NCI-H1105 treated with DMSO at 0.1 percent for 48 hours (cell line): ENCODE measurements around the gene TMEM80.
"Not testable (repeated sequence)": the region's sequence is repeated elsewhere in the genome, so short reads cannot be mapped to it uniquely, and the experiment has no call there.

Source experiments
- DNase-seq: peaks from one replicate; lab custom pipeline; 2025; lab: John Stamatoyannopoulos, UW

The TMEM80 gene

GRCh38 chr11:679271-680207 is 16.1 kb upstream of the TMEM80 start:
- no peak for DNase-seq

DNA sequence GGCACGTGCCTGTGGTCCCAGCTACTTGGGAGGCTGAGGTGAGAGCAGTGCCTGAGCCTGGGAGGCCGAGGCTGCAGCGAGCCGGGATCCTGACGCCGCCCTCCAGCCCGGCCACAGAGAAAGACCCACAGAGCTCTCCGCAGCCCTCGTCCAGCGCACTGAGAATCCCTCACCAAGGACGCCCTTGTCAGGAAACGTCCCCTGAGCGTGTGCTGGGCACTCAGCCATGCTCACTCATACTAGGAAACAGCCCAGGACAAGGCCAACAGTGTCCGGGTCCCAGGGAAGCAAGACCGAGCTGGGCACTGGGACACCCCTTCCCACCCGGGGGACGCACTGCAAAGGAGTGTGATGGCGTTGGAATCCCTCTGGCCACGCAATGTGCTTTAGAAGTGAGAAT is 15.1 kb upstream of the TMEM80 start:
- no peak for DNase-seq

DNA sequence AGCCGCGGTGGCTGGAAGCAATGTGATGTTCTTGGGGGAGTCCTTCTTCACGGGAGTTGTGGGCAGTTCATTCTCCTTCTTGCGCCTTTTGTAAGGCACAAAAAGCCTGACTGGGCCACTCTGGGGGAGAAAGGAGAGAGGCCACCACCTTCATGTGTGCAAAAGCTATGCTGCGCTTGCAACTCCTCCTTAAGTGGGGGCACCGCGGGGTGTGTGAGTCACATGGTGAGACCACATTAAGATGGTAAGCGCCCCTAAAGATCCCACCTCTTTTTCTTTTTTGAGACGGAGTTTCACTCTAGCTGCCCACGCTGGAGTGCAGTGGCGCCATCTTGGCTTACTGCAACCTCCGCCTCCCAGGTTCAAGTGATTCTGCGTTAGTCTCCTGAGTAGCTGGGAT is 14.6 kb upstream of the TMEM80 start:
- no peak for DNase-seq

GRCh38 chr11:686451-687243 is 9.0 kb upstream of the TMEM80 start:
- no peak for DNase-seq

DNA sequence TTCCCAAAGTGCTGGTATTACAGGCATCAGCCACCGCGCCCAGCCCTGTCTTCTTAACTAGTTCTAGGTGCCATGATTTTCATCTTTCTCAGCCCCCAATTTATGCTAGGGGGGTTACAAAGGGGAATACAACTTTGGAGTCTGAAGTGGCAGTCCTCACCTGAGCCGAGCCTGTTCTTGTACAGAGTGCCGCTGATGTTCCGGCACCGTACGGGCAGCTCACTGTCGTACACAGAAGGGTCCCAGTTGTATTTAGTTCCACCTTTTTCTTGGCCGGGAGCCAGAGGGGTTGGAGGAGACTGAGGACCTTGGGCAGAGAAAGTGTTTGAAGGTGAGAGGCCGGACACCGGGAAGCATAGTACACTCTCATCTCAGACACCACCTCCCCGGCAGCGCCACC is 7.9 kb upstream of the TMEM80 start:
- no peak for DNase-seq

DNA sequence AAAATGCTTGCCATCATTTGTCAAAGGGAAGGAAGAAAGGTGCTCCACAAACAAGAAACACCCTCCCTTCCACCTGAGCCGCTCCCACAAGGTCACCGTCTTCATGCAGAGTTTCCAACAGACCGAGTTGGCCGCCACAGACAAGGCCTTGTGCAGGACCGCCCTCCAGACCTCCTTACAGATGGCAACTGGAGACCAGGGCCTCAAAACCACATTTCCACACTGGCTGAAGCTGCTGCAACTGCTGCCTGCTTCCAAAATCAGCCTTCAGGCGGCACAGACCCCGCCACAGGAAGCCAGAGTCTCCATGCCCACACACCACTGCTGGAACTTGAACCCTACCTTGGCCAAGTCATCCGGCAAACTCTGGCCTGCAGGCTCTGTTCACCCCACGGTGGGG is 6.9 kb upstream of the TMEM80 start:
- DNase-seq, result no peak

DNA sequence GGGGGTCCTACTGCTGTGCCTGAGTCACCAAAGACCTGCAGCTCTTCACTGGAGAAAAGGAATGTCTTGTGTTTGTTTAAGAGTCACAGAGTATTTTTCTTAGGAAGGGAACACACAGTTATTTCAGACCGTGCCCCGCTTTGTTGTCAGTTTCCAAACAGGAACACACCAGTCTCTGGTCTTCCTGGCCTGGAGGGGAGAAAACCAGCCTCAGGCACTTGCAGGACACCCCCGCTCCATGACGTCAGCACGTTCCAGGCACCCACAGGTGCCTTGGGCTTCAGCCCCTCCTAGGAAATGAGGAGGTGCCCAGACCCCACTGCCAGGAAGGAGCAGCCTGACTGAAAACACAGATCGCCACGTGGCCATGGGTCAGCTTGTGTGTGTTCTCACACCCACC is 6.0 kb upstream of the TMEM80 start:
- no peak for DNase-seq

- not testable (repeated sequence) for DNase-seq
Measured at GRCh38 chr11:690244-690643, 5.4 kb upstream of the TMEM80 start.

DNA sequence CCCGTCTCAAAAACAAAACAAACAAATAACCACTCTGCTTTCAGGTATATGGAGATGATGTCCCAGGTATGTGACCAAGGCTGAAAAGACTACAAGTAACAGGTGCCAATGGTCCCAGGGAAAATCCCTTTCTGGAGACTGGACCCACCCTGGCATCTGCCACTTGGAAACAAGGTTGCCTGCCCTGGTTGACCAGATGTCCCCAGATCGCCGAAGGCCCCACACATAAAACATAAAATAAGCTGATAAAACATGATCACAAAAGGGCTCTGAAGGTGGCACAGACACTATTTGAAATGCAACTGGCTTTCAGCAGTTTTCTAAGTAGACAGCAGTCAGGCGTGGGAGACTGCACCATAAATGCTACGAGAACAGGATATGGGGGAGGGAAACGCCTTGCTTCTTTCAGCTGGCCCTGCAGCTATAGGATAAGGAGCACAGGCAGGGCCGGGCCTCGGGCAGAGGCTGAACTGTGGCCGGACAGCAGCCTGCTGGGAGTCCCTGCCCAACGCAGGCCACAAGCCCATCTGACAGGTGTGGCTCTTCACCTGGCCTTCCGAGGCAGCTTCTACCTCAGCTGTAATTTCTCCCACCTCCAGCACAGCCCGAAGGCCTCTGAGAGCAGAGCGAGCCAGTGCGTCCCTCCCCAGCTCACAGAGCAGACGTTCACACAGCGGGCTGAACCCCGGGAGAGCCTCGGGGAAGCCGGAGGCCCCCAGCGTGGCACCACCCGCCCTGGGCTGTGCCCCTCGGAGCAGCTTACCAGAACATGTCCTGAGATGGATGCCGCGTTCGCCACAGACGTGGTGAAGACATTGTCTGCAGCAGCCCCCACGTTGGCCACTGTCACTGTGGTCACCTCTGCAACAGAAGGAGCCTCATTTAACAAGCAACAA is 4.6 kb upstream of the TMEM80 start:
- DNase-seq, result no peak

DNA sequence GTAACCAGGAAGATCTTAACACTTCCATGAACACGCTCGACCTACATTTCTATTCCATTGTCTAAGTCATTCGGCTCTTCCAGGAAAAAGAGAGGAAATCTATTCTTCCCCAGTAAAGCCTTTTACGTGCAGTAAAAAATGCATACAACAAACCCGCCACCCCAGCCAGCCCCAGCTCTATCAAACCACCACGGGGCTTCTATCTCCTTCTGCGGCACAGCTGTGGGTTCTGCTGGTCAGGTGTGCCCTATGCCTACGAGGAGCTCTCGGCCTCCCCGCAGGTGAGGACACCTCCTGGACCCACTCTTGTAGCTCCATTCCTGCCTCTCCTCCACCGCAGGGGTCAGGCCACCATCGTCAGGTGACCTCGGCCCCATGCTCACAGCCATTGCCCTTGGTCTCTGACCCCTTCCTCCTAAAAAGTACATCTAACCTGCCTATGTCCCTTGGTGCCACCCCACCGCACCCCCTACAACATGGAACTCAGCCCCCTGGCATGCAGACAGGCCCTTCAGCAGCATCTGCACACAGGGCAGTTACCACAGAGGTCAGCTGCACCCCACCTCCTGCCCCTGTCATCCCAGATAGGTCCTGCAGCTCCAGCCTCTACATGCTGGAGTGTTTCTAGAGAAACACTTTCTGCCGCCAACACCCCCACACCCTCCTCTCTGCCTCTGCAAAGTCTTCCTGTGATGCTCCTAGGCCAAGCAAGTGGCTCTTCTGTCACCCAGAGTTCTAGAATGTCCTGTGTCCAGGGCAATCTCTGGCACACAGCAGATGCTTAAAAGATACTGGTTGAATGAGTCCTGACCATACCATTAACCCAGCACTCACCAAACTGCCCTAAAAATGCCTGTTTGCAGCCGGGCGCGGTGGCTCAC is 3.7 kb upstream of the TMEM80 start:
- DNase-seq, result no peak

GRCh38 chr11:692824-693414 is 2.7 kb upstream of the TMEM80 start:
- DNase-seq, result no peak

DNA sequence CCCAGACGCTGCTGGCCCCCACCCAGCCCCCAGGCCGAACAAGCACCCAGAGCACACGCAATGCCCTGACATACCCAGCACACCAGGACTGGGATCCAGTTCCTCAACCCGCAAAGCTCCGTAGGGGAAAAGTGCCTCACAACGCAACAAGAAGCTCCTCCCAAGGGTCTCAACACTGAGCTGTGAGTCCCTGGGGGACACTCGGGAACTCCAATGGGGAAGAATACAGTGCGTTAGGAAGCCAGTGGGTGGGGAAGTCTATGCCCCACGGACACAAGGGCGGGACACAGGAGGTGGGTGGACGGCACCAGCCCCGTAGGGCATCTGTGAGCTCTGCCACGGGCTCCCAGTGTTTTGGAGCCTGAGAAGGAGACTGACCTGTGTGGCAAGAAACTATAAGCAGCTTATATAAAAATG is 2.2 kb upstream of the TMEM80 start:
- DNase-seq, result peak; percentile 3

DNA sequence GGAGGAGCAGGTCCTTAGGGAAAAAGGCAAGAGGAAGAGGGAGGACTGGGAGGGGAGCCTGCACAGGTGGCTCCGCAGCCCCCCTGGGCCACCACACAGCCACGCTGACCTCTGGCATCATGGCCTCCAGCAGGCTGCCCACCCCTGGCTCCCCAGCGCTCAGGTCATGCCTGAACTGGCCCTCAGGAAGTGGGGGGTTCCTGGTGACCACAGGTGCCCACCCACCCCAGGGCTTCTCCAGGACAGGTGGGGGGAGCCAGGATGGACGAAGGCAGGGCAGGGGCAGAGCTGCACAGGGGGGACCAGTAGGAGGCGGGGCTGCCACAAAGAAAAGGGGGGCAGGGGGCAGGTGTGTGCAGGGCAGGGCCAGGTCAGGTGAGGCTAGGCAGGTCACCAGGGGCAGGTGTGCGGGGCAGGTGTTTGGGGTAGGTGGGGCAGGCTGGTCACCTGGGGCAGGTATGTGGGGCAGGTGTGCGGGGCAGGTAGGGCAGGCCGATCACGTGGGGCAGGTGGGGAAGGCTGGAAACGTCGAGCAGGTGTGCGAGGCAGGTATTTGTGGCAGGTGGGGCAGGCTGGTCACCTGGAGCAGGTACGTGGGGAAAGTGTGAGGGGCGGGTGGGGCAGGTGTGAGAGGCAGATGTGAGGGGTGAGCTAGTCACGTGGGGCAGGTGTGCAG is 1.6 kb upstream of the TMEM80 start:
- DNase-seq, result peak; percentile 80

GRCh38 chr11:694563-695287 is 891 bp upstream of the TMEM80 start, which contains the start of gene DEAF1:
TSS of gene DEAF1 (minus strand) at chr11:695222. CDS start at chr11:695047, 175 bp downstream.
- DNase-seq, result peak; percentile 97

DNA sequence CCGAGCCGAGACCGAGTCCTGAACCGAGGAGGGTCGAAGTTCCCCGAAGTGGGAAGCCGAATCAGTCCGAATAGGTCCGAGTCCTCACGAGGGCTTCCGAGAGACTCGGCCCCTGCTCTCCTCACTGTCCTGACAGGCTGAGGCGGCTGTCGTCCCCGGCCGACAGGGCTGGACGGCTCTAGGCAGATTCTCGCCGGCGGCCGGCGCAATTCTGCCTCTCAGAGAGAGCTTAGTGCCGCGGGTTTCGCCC is 403 bp upstream of the TMEM80 start:
- no peak for DNase-seq

GRCh38 chr11:696955-697491 is 1.4 kb downstream of the TMEM80 start:
- no peak for DNase-seq

DNA sequence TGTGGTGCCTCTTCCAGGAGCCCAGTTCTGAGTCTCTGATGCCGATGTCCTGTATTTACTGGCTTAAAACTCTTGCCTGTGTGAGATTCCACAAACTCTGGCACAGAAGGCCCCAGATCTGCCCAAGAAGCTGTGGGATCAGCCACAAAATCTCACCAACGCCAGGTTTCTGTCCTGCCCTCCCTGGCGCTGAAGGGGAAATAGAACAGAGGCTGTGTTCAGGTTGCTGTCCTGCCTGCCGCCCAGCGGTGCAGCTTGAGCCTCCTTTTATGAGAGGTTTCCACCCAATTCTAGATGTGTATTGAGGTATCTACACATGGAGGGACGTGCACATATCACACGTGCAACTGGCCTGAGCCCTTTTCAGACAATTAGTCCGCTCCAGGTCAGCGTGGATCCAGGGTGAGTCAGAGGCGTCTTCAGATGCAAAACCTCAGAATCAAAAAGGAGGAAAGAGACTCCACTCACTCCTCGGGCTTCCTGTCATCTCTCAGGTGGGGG is 2.2 kb downstream of the TMEM80 start:
- DNase-seq, result no peak

- no peak for DNase-seq
Measured at GRCh38 chr11:698493-699115, 3.0 kb downstream of the TMEM80 start.

DNA sequence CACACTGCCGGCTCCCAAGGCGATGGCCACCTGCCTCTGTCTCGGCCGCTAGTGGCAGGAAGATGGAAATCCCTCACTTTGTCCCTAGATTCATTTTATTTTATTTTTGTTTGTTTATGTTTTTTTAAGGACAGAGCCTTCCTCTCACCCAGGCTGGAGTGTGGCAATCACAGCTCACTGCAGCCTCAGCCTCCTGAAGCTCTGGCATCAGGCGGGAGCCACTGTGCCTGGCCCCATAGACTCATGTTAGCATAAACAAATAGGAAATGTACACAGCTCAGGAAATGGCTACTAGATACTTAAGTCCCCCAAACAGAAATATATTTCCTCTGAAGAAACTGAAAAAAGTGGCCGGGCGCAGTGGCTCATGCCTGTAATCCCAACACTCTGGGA is 3.5 kb downstream of the TMEM80 start:
- DNase-seq, result no peak
